SU-DHL-6 (cell line): Measurements from ENCODE around the gene EPB41L4A.

ENCODE experiments used
- EZH2phosphoT487 ChIP-seq: fragments of 200-600 bp; sonication (generic), shearing (Covaris generic); conservative IDR thresholded peaks from 2 replicates; pipeline ENCODE4 v1.6.1; 2018; ENCODE audit warnings: mild to moderate bottlenecking, antibody characterized with exemption, low read length, moderate library complexity, mixed read lengths
- TF ChIP-seq, protein P1 (sequence below): fragments of 200-600 bp; sonication (generic); IDR thresholded peaks from one replicate; pipeline ENCODE4 v1.5.1; 2017; ENCODE audit warnings: antibody characterized with exemption, mild to moderate bottlenecking, low read length, moderate library complexity; ENCODE audit not compliant: insufficient read depth, poor library complexity, severe bottlenecking

DNA sequence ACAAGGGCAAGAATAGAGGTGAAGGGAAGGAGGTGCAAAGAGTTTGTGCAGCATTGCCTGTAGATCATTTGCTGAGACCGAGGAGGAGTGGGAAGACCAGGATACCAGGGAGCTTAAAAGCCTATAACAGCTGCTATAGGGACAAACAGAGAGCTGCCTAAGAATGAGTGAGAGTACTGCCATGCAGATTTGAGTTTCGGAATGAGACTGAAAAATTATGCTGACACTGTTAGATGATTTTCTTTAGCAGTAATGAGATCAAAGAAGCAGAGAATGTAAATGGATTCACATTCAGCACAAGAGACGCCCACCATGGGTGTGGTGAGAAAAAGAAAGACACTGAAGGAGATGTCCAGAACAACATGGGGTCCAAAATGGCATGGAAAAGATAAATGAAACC is 69.7 kb downstream of the EPB41L4A start:
- TF ChIP-seq, protein P1, sequence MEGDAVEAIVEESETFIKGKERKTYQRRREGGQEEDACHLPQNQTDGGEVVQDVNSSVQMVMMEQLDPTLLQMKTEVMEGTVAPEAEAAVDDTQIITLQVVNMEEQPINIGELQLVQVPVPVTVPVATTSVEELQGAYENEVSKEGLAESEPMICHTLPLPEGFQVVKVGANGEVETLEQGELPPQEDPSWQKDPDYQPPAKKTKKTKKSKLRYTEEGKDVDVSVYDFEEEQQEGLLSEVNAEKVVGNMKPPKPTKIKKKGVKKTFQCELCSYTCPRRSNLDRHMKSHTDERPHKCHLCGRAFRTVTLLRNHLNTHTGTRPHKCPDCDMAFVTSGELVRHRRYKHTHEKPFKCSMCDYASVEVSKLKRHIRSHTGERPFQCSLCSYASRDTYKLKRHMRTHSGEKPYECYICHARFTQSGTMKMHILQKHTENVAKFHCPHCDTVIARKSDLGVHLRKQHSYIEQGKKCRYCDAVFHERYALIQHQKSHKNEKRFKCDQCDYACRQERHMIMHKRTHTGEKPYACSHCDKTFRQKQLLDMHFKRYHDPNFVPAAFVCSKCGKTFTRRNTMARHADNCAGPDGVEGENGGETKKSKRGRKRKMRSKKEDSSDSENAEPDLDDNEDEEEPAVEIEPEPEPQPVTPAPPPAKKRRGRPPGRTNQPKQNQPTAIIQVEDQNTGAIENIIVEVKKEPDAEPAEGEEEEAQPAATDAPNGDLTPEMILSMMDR: no peak
- TF ChIP-seq EZH2phosphoT487: no peak
